Peyer's patch (tissue), 4 donors: Measurements from ENCODE around the gene NEURL1B.
A peak's percentile ranks its signal among the peaks of the same experiment; 100 is the strongest.

ENCODE experiments used
- POLR2A ChIP-seq, 2 donors: fragments of 450-650 bp; IDR thresholded peaks; one replicate each; pipeline ENCODE4 v1.5.1; 2017; ENCODE audit warnings: antibody characterized with exemption in 2 of 2, mild to moderate bottlenecking in 2 of 2, moderate library complexity in 2 of 2
- TF ChIP-seq, protein P1 (sequence below), 6 experiments: fragments of 450-650 bp in 4 of 6; fragments of 200-600 bp in 2 of 6; sonication (generic) in 1 of 6; IDR thresholded peaks; one replicate each; pipeline ENCODE4 v1.5.1; 2017 to 2019; ENCODE audit warnings: antibody characterized with exemption in 6 of 6, mild to moderate bottlenecking in 3 of 6, moderate library complexity in 1 of 6

- TF ChIP-seq, protein P1, sequence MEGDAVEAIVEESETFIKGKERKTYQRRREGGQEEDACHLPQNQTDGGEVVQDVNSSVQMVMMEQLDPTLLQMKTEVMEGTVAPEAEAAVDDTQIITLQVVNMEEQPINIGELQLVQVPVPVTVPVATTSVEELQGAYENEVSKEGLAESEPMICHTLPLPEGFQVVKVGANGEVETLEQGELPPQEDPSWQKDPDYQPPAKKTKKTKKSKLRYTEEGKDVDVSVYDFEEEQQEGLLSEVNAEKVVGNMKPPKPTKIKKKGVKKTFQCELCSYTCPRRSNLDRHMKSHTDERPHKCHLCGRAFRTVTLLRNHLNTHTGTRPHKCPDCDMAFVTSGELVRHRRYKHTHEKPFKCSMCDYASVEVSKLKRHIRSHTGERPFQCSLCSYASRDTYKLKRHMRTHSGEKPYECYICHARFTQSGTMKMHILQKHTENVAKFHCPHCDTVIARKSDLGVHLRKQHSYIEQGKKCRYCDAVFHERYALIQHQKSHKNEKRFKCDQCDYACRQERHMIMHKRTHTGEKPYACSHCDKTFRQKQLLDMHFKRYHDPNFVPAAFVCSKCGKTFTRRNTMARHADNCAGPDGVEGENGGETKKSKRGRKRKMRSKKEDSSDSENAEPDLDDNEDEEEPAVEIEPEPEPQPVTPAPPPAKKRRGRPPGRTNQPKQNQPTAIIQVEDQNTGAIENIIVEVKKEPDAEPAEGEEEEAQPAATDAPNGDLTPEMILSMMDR (IDR thresholded peaks at IDR 0.05), result peak in 1 of 6 experiments; percentile 2
- no peak for TF ChIP-seq POLR2A (IDR thresholded peaks at IDR 0.05)
Measured at GRCh38 chr5:172730981-172731679, 90.1 kb downstream of the NEURL1B start.
